HEK293 (cell line): ENCODE data around the gene PEX11G.
A peak's percentile ranks its signal among the peaks of the same experiment; 100 is the strongest.

ENCODE experiments used
- CTCF ChIA-PET: fragments of 350-600 bp; formaldehyde crosslinking; extraction: SDS; loops from one replicate; lab custom pipeline; 2021; ENCODE audit warnings: antibody characterized with exemption; lab: Yijun Ruan, JAX
- POLR2A ChIA-PET: fragments of 300-600 bp; formaldehyde crosslinking; extraction: SDS; loops from one replicate; lab custom pipeline; 2020; ENCODE audit warnings: antibody characterized with exemption, inconsistent platforms; lab: Yijun Ruan, JAX
- H3K27ac ChIP-seq: fragments of 200-500 bp; sonication (Bioruptor generic); 2 replicates; pipeline ENCODE4 v1.5.1; 2014; ENCODE audit warnings: low read depth, low read length, control low read depth, inconsistent platforms; ENCODE audit errors: extremely low read depth
- H3K36me3 ChIP-seq, 2 experiments: fragments of 200-500 bp in 1 of 2; sonication (Bioruptor generic) in 1 of 2; 1 replicate in 1 of 2; 2 replicates in 1 of 2; pipeline ENCODE4 v1.5.1; 2014 to 2017; ENCODE audit warnings: inconsistent platforms in 2 of 2, low read length in 2 of 2; ENCODE audit not compliant: control insufficient read depth in 2 of 2, insufficient read depth in 1 of 2
- H3K4me1 ChIP-seq: fragments of 200-500 bp; sonication (Bioruptor generic); 2 replicates; pipeline ENCODE4 v1.5.1; 2014; ENCODE audit warnings: mild to moderate bottlenecking, low read length, inconsistent platforms; ENCODE audit not compliant: control insufficient read depth, insufficient read depth
- H3K4me3 ChIP-seq: 2 replicates; pipeline ENCODE4 v1.5.1; 2011; ENCODE audit warnings: low read depth, mild to moderate bottlenecking, control low read depth, low read length, moderate library complexity
- H3K9me3 ChIP-seq: fragments of 200-500 bp; sonication (Bioruptor generic); 2 replicates; pipeline ENCODE4 v1.5.1; 2014; ENCODE audit warnings: low read depth, low read length, inconsistent platforms; ENCODE audit not compliant: control insufficient read depth, insufficient read depth
- GFI1B ChIP-seq: fragments of 450-650 bp; formaldehyde crosslinking; IDR thresholded peaks from 2 replicates; pipeline ENCODE4 v1.5.1; 2016; ENCODE audit warnings: missing biosample characterization, missing genetic modification characterization
- INSM2 ChIP-seq: fragments of 450-650 bp; formaldehyde crosslinking; IDR thresholded peaks from 2 replicates; pipeline ENCODE4 v1.5.1; 2016; ENCODE audit warnings: missing biosample characterization, missing genetic modification characterization
- KLF16 ChIP-seq: fragments of 450-650 bp; formaldehyde crosslinking; IDR thresholded peaks from 2 replicates; pipeline ENCODE4 v1.5.1; 2017; ENCODE audit warnings: missing biosample characterization, missing genetic modification characterization
- PRDM1 ChIP-seq: fragments of 450-650 bp; formaldehyde crosslinking; IDR thresholded peaks from 2 replicates; pipeline ENCODE4; 2016; ENCODE audit warnings: missing biosample characterization, missing genetic modification characterization
- SP3 ChIP-seq: fragments of 450-650 bp; formaldehyde crosslinking; IDR thresholded peaks from 2 replicates; pipeline ENCODE4 v1.5.1; 2016; ENCODE audit warnings: missing biosample characterization, missing genetic modification characterization
- SP7 ChIP-seq: fragments of 450-650 bp; formaldehyde crosslinking; IDR thresholded peaks from 2 replicates; pipeline ENCODE4 v1.5.1; 2016; ENCODE audit warnings: missing biosample characterization, missing genetic modification characterization
- ZBTB17 ChIP-seq: fragments of 450-650 bp; formaldehyde crosslinking; IDR thresholded peaks from 2 replicates; pipeline ENCODE4 v1.5.1; 2016; ENCODE audit warnings: missing biosample characterization, missing genetic modification characterization
- ZBTB49 ChIP-seq: fragments of 450-650 bp; formaldehyde crosslinking; IDR thresholded peaks from 2 replicates; pipeline ENCODE4 v1.5.1; 2016; ENCODE audit warnings: missing biosample characterization, missing genetic modification characterization, low read depth
- ZFHX2 ChIP-seq: fragments of 450-650 bp; formaldehyde crosslinking; conservative IDR thresholded peaks from 2 replicates; pipeline ENCODE4 v1.5.1; 2016; ENCODE audit warnings: missing biosample characterization, missing genetic modification characterization
- ZNF121 ChIP-seq: fragments of 450-650 bp; formaldehyde crosslinking; IDR thresholded peaks from 2 replicates; pipeline ENCODE4 v1.5.1; 2016; ENCODE audit warnings: missing biosample characterization, missing genetic modification characterization
- ZNF133 ChIP-seq: fragments of 450-650 bp; formaldehyde crosslinking; IDR thresholded peaks from 2 replicates; pipeline ENCODE4 v1.5.1; 2016; ENCODE audit warnings: missing biosample characterization, missing genetic modification characterization
- ZNF26 ChIP-seq: fragments of 450-650 bp; formaldehyde crosslinking; IDR thresholded peaks from 2 replicates; pipeline ENCODE4 v1.5.1; 2016; ENCODE audit warnings: missing biosample characterization, missing genetic modification characterization
- ZNF521 ChIP-seq: fragments of 450-650 bp; formaldehyde crosslinking; IDR thresholded peaks from 2 replicates; pipeline ENCODE4 v1.5.1; 2017; ENCODE audit warnings: missing biosample characterization, mild to moderate bottlenecking, missing genetic modification characterization
- ZNF529 ChIP-seq: fragments of 450-650 bp; formaldehyde crosslinking; IDR thresholded peaks from 2 replicates; pipeline ENCODE4 v1.5.1; 2017; ENCODE audit warnings: missing genetic modification characterization, missing biosample characterization; ENCODE audit not compliant: insufficient replicate concordance
- ZNF560 ChIP-seq: fragments of 450-650 bp; formaldehyde crosslinking; IDR thresholded peaks from 2 replicates; pipeline ENCODE4 v1.5.1; 2017; ENCODE audit warnings: missing biosample characterization, missing genetic modification characterization, borderline replicate concordance
- ZNF645 ChIP-seq: fragments of 450-650 bp; formaldehyde crosslinking; IDR thresholded peaks from 2 replicates; pipeline ENCODE4; 2016; ENCODE audit warnings: missing biosample characterization, missing genetic modification characterization
- ZNF654 ChIP-seq: fragments of 450-650 bp; formaldehyde crosslinking; IDR thresholded peaks from 2 replicates; pipeline ENCODE4 v1.5.1; 2016; ENCODE audit warnings: low read depth, missing biosample characterization, missing genetic modification characterization
- ZNF670 ChIP-seq: fragments of 450-650 bp; formaldehyde crosslinking; IDR thresholded peaks from 2 replicates; pipeline ENCODE4 v1.5.1; 2016; ENCODE audit warnings: missing biosample characterization, missing genetic modification characterization, low read depth
- ZSCAN30 ChIP-seq: fragments of 450-650 bp; IDR thresholded peaks from 2 replicates; pipeline ENCODE4 v1.5.1; 2018; ENCODE audit warnings: missing biosample characterization, mild to moderate bottlenecking, missing genetic modification characterization, moderate library complexity

Gene PEX11G

GRCh38 chr19:7477758-7478157 lies 11.1 kb downstream of the PEX11G start:
- no peak overlapping the region for H3K4me3 ChIP-seq
- H3K4me1 ChIP-seq: no peaks in the 10 kb centered on the region
- H3K36me3 ChIP-seq: no peaks in the 10 kb centered on the region; a peak in 1 of 3 replicates
- POLR2A ChIA-PET: interaction anchor here (0.5 kb wide), 1 partner anchor 57 kb away, joined by 3 read pairs; no protein-coding TSS in a partner anchor
- no peak overlapping the region for H3K27ac ChIP-seq
- CTCF ChIA-PET: no interaction called here
- peak; percentile 97 for TF ChIP-seq ZNF121 (tag by site-specific recombination)
- TF ChIP-seq ZNF529 (tag by site-specific recombination): no peak
- TF ChIP-seq, all 188 proteins: peak for 1
- no peaks in the 10 kb centered on the region for H3K9me3 ChIP-seq

GRCh38 chr19:7476777-7477494 lies 11.9 kb downstream of the PEX11G start:
- Histone ChIP-seq H3K36me3 (no peaks in the 10 kb centered on the region; a peak in 1 of 3 replicates), H3K4me1 (no peaks in the 10 kb centered on the region)
- ChIA-PET CTCF (no interaction called here), POLR2A (no interaction called here)
- TF ChIP-seq ZSCAN30 (tag by site-specific recombination) (peak; percentile 63; the same call in 1 of the 2 replicates), SP7 (tag by site-specific recombination) (no peak)
- TF ChIP-seq, all 188 proteins: peak for 1
- Histone ChIP-seq H3K4me3 (no peak overlapping the region), H3K27ac (no peak overlapping the region), H3K9me3 (no peaks in the 10 kb centered on the region)

- H3K9me3 ChIP-seq: no peaks in the 10 kb centered on the region
- ChIA-PET POLR2A (no interaction called here), CTCF (no interaction called here)
- TF ChIP-seq ZNF521 (no peak), ZNF133 (tag by site-specific recombination) (no peak), ZNF645 (no peak), GFI1B (tag by site-specific recombination) (no peak), ZBTB17 (tag by site-specific recombination) (no peak), KLF16 (tag by site-specific recombination) (no peak), ZFHX2 (tag by site-specific recombination) (no peak)
- no peak overlapping the region for H3K27ac ChIP-seq
- H3K36me3 ChIP-seq: peaks cover 0 to 4% of the 10 kb centered on the region in 2 experiments; a peak in 2 of 3 replicates
- no peak overlapping the region for H3K4me3 ChIP-seq
- H3K4me1 ChIP-seq: no peaks in the 10 kb centered on the region
These were observed 12.6 kb downstream of the PEX11G start for GRCh38 chr19:7476241-7476640.

- Histone ChIP-seq H3K4me3 (no peak overlapping the region), H3K27ac (no peak overlapping the region), H3K9me3 (no peaks in the 10 kb centered on the region), H3K36me3 (peaks cover 0 to 9% of the 10 kb centered on the region in 2 experiments; a peak in 2 of 3 replicates), H3K4me1 (no peaks in the 10 kb centered on the region)
- POLR2A ChIA-PET: no interaction called here
- CTCF ChIA-PET: no interaction called here
- TF ChIP-seq ZNF670 (no peak), ZNF654 (tag by site-specific recombination) (no peak), ZNF26 (tag by site-specific recombination) (no peak), ZBTB49 (tag by site-specific recombination) (no peak), INSM2 (tag by site-specific recombination) (no peak), SP3 (tag by site-specific recombination) (no peak), ZNF560 (tag by site-specific recombination) (no peak), PRDM1 (tag by site-specific recombination) (no peak)
These were observed 13.2 kb downstream of the PEX11G start for GRCh38 chr19:7475665-7476064.
